Fibroblast of lung (primary cell): Measurements from ENCODE around the gene USP15.

ENCODE experiments used
- CTCF ChIP-seq, 2 donors: IDR thresholded peaks in 1 of 2; conservative IDR thresholded peaks in 1 of 2; 1 replicate in 1 of 2; 2 replicates in 1 of 2; pipeline ENCODE4 v1.5.1; 2011 to 2012; ENCODE audit warnings: low read length in 2 of 2, control low read depth in 1 of 2, inconsistent platforms in 1 of 2, low read depth in 1 of 2, mild to moderate bottlenecking in 1 of 2
- EZH2 ChIP-seq: IDR thresholded peaks from 2 replicates; pipeline ENCODE4 v1.5.1; 2012; ENCODE audit warnings: low read length, control low read depth, mild to moderate bottlenecking; ENCODE audit errors: missing control alignments

GRCh38 chr12:62227091-62227490 is 33.1 kb upstream of the USP15 start:
- TF ChIP-seq CTCF (conservative IDR thresholded peaks at IDR 0.05 in 1 of 2, IDR thresholded peaks at IDR 0.05 in 1 of 2; ENCODE audit: low read depth in 1 of 2, low read length in 2 of 2): no peak
- no peak for TF ChIP-seq EZH2
